GM20000 (cell line): ENCODE results near the gene TECR.
"Not testable (repeated sequence)": the region's sequence is repeated elsewhere in the genome, so short reads cannot be mapped to it uniquely, and the experiment has no call there.

Experiments
- DNase-seq: peaks from one replicate; pipeline ENCODE4 v3.0.0; 2012; ENCODE audit warnings: low spot score
- CTCF ChIP-seq: IDR thresholded peaks from 2 replicates; pipeline ENCODE4 v1.5.1; 2012; ENCODE audit warnings: mild to moderate bottlenecking, control low read depth; ENCODE audit errors: extremely low read depth, missing control alignments

Gene TECR

GRCh38 chr19:14528419-14529253, 758 bp upstream of the TECR start:
- no peak for DNase-seq
- TF ChIP-seq CTCF, result no peak

- TF ChIP-seq CTCF, result no peak
- DNase-seq, result no peak
Observed at GRCh38 chr19:14530005-14530348, 583 bp downstream of the TECR start.

- no peak for TF ChIP-seq CTCF
- DNase-seq, result no peak
Observed at GRCh38 chr19:14530506-14530905, 1.1 kb downstream of the TECR start.

GRCh38 chr19:14533450-14533849, 4.1 kb downstream of the TECR start:
- TF ChIP-seq CTCF, result no peak
- DNase-seq, result no peak

- DNase-seq, result peak; percentile 55
- no peak for TF ChIP-seq CTCF
Observed at GRCh38 chr19:14536926-14537692, 7.7 kb downstream of the TECR start.

GRCh38 chr19:14540741-14541525, 11.5 kb downstream of the TECR start:
- TF ChIP-seq CTCF, result no peak
- no peak for DNase-seq

- not testable (repeated sequence) for DNase-seq
Observed at GRCh38 chr19:14541979-14542378, 12.6 kb downstream of the TECR start.
